Bronchial epithelial cell (primary cell): ENCODE measurements around the gene MOSPD3. TPM values are rescaled to one million over a fixed set of nuclear protein-coding genes. Genes with fewer than 3 reads are reported as not detected.

Experiments used
- DNase-seq: peaks from one replicate; pipeline ENCODE4 v3.0.0-alpha.2; 2010; ENCODE audit warnings: low read depth
- FAIRE-seq: peaks from 2 replicates; lab custom pipeline; 2011; peaks lifted over from hg19 to GRCh38; lab: Jason Lieb, UNC
- H3K27me3 ChIP-seq: 2 replicates; pipeline ENCODE4 v1.5.1; 2011; ENCODE audit warnings: low read length; ENCODE audit not compliant: control insufficient read depth, insufficient read depth
- H3K36me3 ChIP-seq: 2 replicates; pipeline ENCODE4 v1.5.1; 2011; ENCODE audit warnings: low read length; ENCODE audit not compliant: control insufficient read depth, insufficient read depth
- H3K4me3 ChIP-seq: 2 replicates; pipeline ENCODE4 v1.5.1; 2011; ENCODE audit warnings: mild to moderate bottlenecking, low read depth, low read length, control low read depth
- CTCF ChIP-seq: IDR thresholded peaks from 2 replicates; pipeline ENCODE4 v1.5.1; 2011; ENCODE audit warnings: mild to moderate bottlenecking, moderate library complexity, low read length, control low read depth, inconsistent platforms; ENCODE audit not compliant: insufficient read depth, severe bottlenecking
- total RNA-seq: library from RNA; depleted of rRNA; stranded (reverse); fragments of >200 nt; gene quantifications from 2 replicates; pipeline ENCODE4 v1.2.1, GENCODE V29; 2014

Gene MOSPD3
- total RNA-seq, 1 donor from 2014 or later, result 1.8 TPM

GRCh38 chr7:100623951-100624824, 11.8 kb downstream of the MOSPD3 start:
- no peaks in the 10 kb centered on the region for H3K27me3 ChIP-seq
- TF ChIP-seq CTCF, result no peak
- H3K36me3 ChIP-seq, result no peaks in the 10 kb centered on the region
- DNase-seq, result no peak
- FAIRE-seq, result no peak
- H3K4me3 ChIP-seq, result no peak overlapping the region

GRCh38 chr7:100626055-100626454, 13.7 kb downstream of the MOSPD3 start:
- FAIRE-seq, result no peak
- H3K4me3 ChIP-seq, result no peak overlapping the region
- TF ChIP-seq CTCF, result no peak
- DNase-seq, result no peak
- no peaks in the 10 kb centered on the region for H3K36me3 ChIP-seq
- no peaks in the 10 kb centered on the region for H3K27me3 ChIP-seq

DNA sequence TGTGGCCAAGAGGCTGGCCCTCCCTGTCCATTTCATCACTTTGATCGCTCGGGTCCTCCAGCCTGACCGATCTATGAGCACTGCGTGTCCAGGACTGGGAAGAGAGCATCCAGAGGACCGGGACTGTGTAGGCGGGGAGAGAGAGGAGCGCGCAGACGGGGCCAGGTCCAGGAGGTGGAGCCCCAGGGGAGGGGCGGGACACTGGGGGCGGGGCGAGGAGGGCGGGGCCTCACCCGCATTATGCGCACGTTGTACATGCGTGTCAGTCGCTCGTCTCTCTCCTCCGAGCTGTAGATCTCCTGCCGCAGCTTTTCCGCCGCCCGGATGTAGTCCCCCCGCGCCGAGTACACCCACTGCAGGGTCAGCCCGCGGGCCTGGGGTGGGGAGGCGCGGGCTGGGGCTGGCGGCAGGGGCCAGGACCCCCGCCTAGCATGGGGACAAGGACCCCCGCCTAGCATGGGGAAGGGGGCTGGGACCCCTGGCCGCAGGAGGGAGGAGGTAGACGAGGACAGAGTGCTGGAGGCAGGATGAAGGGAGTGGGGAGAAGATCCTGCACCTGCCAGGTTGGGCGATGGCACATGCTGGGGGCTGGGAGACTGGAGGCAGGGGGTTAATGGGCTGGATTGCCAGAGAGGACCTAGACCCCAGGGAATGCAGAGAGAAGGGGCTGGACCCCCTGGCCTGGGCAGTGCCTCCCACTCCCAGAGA, 14.3 kb downstream of the MOSPD3 start:
- H3K36me3 ChIP-seq, result no peaks in the 10 kb centered on the region
- TF ChIP-seq CTCF, result no peak
- FAIRE-seq (no peak), DNase-seq (peak; percentile 67)
- peak overlapping the region; percentile 21 for H3K4me3 ChIP-seq
- no peaks in the 10 kb centered on the region for H3K27me3 ChIP-seq

GRCh38 chr7:100627238-100627549, 14.9 kb downstream of the MOSPD3 start:
- no peak for FAIRE-seq
- H3K36me3 ChIP-seq, result no peaks in the 10 kb centered on the region
- no peaks in the 10 kb centered on the region for H3K27me3 ChIP-seq
- DNase-seq, result no peak
- TF ChIP-seq CTCF, result no peak
- H3K4me3 ChIP-seq, result no peak overlapping the region

GRCh38 chr7:100629117-100629716, 16.9 kb downstream of the MOSPD3 start:
- TF ChIP-seq CTCF, result peak; percentile 47
- DNase-seq (peak; percentile 18), FAIRE-seq (no peak)
- Histone ChIP-seq H3K27me3 (no peaks in the 10 kb centered on the region), H3K36me3 (no peaks in the 10 kb centered on the region), H3K4me3 (no peak overlapping the region)
